ENCODE measurements around the gene VAV1. TPM values are rescaled to one million over a fixed set of nuclear protein-coding genes. Genes with fewer than 3 reads are reported as not detected.

VAV1 gene, protein sequence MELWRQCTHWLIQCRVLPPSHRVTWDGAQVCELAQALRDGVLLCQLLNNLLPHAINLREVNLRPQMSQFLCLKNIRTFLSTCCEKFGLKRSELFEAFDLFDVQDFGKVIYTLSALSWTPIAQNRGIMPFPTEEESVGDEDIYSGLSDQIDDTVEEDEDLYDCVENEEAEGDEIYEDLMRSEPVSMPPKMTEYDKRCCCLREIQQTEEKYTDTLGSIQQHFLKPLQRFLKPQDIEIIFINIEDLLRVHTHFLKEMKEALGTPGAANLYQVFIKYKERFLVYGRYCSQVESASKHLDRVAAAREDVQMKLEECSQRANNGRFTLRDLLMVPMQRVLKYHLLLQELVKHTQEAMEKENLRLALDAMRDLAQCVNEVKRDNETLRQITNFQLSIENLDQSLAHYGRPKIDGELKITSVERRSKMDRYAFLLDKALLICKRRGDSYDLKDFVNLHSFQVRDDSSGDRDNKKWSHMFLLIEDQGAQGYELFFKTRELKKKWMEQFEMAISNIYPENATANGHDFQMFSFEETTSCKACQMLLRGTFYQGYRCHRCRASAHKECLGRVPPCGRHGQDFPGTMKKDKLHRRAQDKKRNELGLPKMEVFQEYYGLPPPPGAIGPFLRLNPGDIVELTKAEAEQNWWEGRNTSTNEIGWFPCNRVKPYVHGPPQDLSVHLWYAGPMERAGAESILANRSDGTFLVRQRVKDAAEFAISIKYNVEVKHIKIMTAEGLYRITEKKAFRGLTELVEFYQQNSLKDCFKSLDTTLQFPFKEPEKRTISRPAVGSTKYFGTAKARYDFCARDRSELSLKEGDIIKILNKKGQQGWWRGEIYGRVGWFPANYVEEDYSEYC
- total RNA-seq = 100 to 1,000 TPM; 111 to 114 TPM

DNA sequence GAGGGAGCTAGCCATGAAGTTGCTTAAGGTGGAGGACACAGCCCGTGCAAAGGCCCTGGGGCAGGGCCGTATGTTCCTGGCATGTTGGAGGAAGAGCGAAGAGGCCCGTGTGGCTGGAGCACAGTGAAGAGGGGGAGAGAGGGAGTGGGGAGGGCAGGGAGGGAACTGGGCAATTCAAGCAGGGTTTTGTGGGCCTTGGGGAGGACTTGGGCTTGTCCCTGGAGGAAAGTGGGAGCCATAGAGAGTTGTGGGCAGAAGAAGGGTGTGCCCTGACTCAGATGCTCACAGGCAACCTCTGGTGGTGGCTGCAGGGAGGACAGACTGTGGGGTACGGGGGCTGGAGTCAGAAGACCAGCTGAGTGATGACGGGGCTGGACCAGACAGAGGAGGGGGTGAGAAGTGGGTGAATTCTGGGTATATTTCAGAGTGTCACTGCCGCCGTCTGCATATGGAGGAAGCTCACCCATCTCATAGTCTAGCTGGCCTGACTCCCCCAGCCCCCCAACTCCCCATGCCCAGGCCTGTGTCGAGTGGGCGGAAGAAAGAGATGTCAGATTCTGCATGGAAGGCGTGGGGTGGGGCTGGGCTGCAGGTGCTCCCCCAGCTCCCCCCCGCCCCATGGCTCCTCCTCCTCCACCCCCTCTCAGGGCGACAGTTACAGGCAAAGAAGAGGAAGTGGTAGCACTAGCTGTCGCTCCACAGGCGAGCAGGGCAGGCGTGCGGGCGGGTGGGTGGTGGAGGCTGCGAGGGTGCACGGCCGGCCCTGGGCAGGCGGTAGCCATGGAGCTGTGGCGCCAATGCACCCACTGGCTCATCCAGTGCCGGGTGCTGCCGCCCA is at the start of gene VAV1:
TSS of gene VAV1 (plus strand) at position 681 of the 838 bp plus-strand sequence. CDS start at position 781, 100 bp downstream.
- Mint-ChIP-seq H3K27ac (peak within 1 kb of the TSS; percentile 87), H3K4me1 (ENCODE audit: low read depth) (peaks cover 59% of the 10 kb centered on the region), H3K36me3 (ENCODE audit: insufficient read depth in 2 of 2) (peaks cover 22 to 28% of the 10 kb centered on the region in 2 donors), H3K4me3 (peak within 1 kb of the TSS; percentile 93 to 97), H3K9me3 (peaks cover 2 to 15% of the 10 kb centered on the region in 2 donors), H3K27me3 (ENCODE audit: low read depth) (no peaks in the 10 kb centered on the region)
- DNase-seq = peak; percentile 84 to 85
- peak; percentile 66 to 67 for ATAC-seq (replicated peaks in 1 of 2)

DNA sequence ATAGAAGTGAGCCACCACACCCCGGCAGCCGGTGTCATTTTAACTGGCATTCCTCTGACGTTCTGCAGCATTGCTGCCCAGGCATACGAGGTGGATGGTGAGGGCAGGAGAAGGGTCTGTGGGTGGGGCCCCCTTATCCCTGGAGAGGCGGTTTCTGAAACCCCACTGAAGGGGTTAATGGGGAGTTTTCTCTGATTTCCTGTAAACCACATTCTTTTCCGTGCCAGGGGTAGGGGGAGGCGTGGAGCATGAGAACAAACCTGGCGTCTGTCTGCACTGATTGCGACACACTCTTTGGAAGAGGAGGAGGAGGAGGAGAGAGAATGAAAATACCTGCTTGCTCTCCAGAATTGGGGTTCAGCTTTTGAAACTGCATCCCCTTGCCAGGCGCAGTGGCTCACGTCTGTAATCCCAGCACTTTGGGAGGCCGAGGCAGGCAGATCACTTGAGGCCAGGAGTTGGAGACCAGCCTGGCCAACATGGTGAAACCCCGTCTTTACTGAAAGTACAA is 49.3 kb upstream of the VAV1 start:
- no peak overlapping the region for H3K4me3 Mint-ChIP-seq
- DNase-seq = no peak

DNA sequence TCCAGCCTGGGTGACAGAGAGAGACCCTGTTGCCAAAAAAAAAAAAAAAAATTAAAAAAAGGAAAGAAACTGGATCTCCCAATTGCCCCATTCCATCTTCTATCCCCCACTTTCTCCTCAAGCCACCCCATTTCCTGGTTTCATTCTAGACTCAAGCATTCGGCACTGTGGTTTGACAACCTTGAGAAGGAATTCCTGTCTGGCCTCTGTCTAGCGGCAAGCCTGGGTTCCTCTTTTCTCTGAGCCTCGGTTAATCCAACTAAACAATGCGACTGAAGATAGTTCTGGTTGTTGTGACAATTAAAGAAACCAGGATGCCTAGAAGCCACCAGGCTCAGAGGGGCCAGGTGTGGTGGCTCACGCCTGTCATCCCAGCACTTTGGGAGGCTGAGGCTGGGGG is 48.8 kb upstream of the VAV1 start:
- H3K27me3 Mint-ChIP-seq (ENCODE audit: low read depth) = no peaks in the 10 kb centered on the region
- no peaks in the 10 kb centered on the region for H3K9me3 Mint-ChIP-seq
- H3K4me1 Mint-ChIP-seq (ENCODE audit: low read depth) = peaks cover 17% of the 10 kb centered on the region
- ATAC-seq (replicated peaks in 1 of 2) (no peak), DNase-seq (no peak)
- H3K27ac Mint-ChIP-seq = no peak overlapping the region
- H3K36me3 Mint-ChIP-seq (ENCODE audit: insufficient read depth in 2 of 2) = no peaks in the 10 kb centered on the region
- H3K4me3 Mint-ChIP-seq = no peak overlapping the region

More for the DNA sequence above, 49.3 kb upstream of the VAV1 start:
- Mint-ChIP-seq H3K27me3 (ENCODE audit: low read depth) (no peaks in the 10 kb centered on the region), H3K9me3 (no peaks in the 10 kb centered on the region), H3K27ac (no peak overlapping the region), H3K4me1 (ENCODE audit: low read depth) (peaks cover 17% of the 10 kb centered on the region), H3K36me3 (ENCODE audit: insufficient read depth in 2 of 2) (no peaks in the 10 kb centered on the region)
- no peak for ATAC-seq (replicated peaks in 1 of 2)

DNA sequence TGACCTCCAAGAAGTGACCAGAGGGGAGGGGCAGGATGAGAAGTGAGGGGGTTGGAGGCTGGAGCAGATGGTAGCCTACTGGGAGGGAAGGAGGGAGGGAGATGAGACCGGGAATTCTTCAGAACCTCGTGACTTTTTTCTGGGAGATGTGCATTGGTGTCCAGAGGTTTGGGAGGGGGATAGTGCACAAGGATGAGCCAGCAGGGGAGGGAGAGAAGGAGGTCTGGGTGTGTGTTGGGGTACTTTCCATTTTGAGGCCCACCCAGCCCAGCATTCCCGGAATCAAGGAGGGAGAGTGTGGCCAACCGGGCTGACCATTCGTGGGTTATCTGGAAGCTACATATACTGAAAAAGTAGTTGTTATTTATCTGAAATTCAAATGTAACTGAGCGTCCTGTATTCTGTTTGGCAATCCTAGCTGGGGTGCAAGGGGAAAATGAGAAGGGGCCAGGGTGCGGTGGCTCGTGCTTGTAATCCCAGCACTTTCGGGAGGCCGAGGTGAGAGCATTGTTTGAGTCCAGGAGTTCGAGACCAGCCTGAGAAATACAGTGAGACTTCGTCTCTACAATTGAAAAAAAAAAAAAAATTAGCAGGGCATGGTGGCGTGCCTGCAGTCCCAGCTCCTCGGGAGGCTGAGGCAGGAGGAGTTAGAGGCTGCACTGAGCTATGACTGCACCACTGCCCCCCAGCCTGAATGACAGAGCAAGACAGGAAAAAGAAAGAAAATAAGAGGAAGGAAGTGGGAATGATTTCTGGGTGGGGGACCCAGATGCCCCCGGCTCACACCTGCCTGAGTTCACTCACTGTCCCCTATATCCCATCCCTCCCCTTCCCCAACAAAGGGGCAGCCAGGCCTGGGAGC is 47.6 kb upstream of the VAV1 start:
- Mint-ChIP-seq H3K9me3 (no peaks in the 10 kb centered on the region), H3K36me3 (ENCODE audit: insufficient read depth in 2 of 2) (peaks cover 0 to 4% of the 10 kb centered on the region in 2 donors), H3K4me1 (ENCODE audit: low read depth) (peaks cover 17% of the 10 kb centered on the region), H3K4me3 (no peak overlapping the region), H3K27ac (no peak overlapping the region), H3K27me3 (ENCODE audit: low read depth) (no peaks in the 10 kb centered on the region)
- no peak for ATAC-seq (replicated peaks in 1 of 2)
- DNase-seq = no peak

DNA sequence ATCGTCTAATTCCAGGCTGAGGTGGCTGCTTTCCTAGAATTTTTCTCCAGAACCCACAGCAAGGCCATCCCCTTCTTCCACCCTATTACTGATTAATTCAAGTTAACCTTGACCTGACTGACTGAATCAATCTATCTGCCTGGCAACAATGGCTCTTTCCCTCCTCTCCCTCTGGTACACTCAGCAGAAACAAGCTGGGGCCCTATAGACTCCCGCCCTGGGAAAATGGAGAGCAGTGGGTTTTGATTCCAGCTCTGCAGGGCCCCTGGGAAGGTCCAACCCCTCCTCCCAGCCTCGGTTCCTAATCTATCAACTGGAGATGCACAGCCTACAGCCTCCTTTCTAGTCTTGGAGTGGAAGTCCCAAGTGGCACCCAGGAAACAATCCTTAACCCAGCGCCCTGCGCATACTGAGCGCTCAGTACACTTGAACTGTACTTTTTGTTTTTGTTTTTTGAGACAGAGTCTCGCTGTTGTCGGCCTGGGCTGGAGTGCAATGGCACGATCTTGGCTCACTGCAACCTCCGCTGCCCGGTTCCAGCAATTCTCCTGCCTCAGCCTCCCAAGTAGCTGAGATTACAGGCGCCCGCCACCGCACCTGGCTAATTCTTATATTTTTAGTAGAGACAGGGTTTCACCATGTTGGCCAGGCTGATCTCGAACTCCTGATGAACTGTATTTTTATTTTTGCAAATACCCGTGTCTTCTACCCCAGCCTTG is 46.8 kb upstream of the VAV1 start:
- Mint-ChIP-seq H3K36me3 (ENCODE audit: insufficient read depth in 2 of 2) (peaks cover 0 to 4% of the 10 kb centered on the region in 2 donors), H3K9me3 (no peaks in the 10 kb centered on the region), H3K4me1 (ENCODE audit: low read depth) (peaks cover 16% of the 10 kb centered on the region)

DNA sequence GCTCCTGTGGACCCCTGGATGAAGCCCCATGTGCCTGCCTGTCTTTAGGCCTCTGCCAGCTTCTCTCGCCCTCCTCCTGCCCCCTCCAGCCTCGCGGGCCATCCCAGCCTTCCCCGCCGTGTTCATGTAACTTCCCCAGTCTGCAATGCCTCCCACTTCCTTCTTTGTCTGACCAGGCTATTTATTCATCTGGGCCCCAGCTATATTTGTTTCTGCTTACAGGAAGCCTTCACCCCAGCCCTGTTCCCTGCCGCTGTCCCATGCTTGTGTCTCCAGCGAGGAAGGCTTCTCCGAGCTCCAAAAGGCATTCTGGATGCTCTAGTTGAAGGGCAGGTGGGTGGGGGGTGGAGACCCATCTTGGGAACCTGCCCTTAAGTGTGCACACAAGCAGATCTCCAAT is 44.2 kb upstream of the VAV1 start:
- ATAC-seq (replicated peaks in 1 of 2) = no peak

More for the DNA sequence above, 46.8 kb upstream of the VAV1 start:
- H3K4me3 Mint-ChIP-seq = no peak overlapping the region
- no peaks in the 10 kb centered on the region for H3K27me3 Mint-ChIP-seq (ENCODE audit: low read depth)
- H3K27ac Mint-ChIP-seq = no peak overlapping the region
- no peak for DNase-seq
- ATAC-seq (replicated peaks in 1 of 2) = no peak

DNA sequence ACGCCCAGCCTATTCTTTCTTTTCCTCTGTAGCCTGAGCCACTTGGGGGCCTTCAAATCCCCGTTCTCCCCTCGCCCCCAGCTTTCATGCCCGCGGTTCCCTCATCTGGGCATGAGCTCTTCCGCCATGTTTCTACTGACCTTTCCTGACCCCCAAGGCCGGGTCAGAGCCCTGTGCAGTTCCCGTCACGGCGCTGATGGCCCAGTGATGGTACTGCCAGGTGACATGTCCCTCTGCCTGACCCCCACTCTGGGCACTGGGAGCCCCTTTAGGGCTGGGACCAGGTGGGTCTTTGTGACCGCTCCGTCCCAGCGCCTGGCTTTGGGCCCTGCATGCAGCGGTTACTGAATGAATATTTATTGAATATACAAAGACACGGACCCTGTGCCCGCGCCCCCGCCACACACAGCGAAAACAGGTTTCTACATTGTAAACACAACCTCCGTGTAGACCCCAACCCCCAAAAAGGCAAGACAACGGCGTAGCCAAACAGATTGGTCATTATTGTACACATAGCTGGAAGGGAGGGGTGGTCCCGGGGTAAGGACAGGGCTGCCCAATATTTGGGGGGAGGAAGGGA is 42.8 kb upstream of the VAV1 start:
- H3K4me1 Mint-ChIP-seq (ENCODE audit: low read depth) = no peaks in the 10 kb centered on the region
- no peak overlapping the region for H3K4me3 Mint-ChIP-seq
- H3K27me3 Mint-ChIP-seq (ENCODE audit: low read depth) = no peaks in the 10 kb centered on the region
- DNase-seq (no peak), ATAC-seq (replicated peaks in 1 of 2) (no peak)
- H3K9me3 Mint-ChIP-seq = no peaks in the 10 kb centered on the region
- H3K27ac Mint-ChIP-seq = no peak overlapping the region
- H3K36me3 Mint-ChIP-seq (ENCODE audit: insufficient read depth in 2 of 2) = peaks cover 5 to 13% of the 10 kb centered on the region in 2 donors

More for the DNA sequence above, 44.2 kb upstream of the VAV1 start:
- peaks cover 4 to 10% of the 10 kb centered on the region in 2 donors for H3K36me3 Mint-ChIP-seq (ENCODE audit: insufficient read depth in 2 of 2)
- no peak for DNase-seq
- no peak overlapping the region for H3K27ac Mint-ChIP-seq
- H3K4me1 Mint-ChIP-seq (ENCODE audit: low read depth) = no peaks in the 10 kb centered on the region
- H3K27me3 Mint-ChIP-seq (ENCODE audit: low read depth) = no peaks in the 10 kb centered on the region
- H3K4me3 Mint-ChIP-seq = no peak overlapping the region
- H3K9me3 Mint-ChIP-seq = no peaks in the 10 kb centered on the region

DNA sequence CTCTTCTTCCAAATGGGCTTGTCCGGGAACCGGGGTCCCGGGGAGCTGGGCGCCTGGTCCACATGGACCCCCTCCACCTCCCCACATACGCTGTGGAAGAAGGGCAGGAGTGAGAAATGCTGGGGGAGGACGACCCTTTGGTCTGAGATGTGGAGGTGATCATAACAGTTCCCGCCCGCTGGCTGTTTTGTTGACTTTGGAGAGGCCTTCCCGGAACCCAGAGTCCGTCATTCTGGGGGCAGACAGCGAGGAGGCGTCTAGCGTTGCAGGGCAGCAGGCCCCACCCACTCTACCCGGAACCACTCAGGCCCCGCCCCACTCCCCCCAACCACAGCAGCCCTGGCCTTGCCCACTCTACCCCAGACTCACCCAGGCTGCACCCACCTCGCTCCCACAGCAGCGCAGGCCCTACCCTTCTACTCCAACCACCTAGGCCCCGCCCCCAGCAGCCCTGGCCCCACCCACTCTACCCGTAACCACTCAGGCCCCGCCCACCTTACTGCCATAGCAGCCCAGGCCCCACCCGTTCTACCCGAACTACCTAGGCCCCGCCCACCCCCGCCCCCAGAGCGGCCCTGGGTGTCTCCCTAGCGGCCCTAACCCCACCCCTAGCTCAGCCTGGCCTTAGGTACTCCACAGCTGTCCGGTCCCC is 42.2 kb upstream of the VAV1 start:
- Mint-ChIP-seq H3K27me3 (ENCODE audit: low read depth) (no peaks in the 10 kb centered on the region), H3K36me3 (ENCODE audit: insufficient read depth in 2 of 2) (peaks cover 5 to 13% of the 10 kb centered on the region in 2 donors), H3K4me3 (no peak overlapping the region), H3K27ac (no peak overlapping the region), H3K4me1 (ENCODE audit: low read depth) (peaks cover 5% of the 10 kb centered on the region), H3K9me3 (no peaks in the 10 kb centered on the region)
- ATAC-seq (replicated peaks in 1 of 2) (peak; percentile 39 to 43), DNase-seq (peak; percentile 51 to 55)

DNA sequence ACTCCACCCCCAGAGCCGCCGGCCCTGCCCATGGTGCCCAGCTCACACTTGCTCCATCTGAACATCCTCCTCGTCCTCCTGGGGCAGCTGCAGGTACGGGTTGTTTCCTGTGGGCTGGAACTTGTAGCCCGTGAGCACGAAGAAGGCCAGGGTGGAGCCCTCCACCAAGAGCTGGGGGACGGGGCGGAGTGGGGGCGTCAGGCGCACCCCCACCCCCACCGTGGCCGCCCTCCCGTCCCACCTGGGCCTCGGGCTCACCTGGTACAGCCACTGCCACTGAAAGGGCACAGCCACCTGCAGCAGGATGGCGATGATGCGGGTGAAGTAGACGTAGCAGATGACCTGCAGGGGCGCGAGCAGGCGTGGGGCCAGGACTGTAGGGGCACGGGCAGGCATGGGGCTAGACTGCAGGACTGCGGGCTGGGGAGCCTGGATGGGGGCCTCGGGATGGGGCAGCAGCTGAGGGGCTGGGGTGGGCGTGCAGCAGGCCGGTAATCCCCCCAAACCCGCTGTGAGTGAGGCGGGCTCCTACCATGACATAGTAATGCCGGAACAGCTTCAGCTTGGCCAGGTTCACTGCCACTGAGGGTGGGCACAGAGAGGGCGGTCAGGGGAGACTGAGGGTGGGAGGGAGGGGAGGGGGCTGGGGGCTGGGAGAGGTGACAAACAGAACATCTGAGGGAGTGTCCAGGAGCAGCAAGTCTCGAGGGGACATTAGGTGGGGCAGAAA is 41.4 kb upstream of the VAV1 start:
- ATAC-seq (replicated peaks in 1 of 2) (no peak), DNase-seq (no peak)
- Mint-ChIP-seq H3K27ac (no peak overlapping the region), H3K4me3 (no peak overlapping the region), H3K4me1 (ENCODE audit: low read depth) (peaks cover 13% of the 10 kb centered on the region), H3K36me3 (ENCODE audit: insufficient read depth in 2 of 2) (peaks cover 5 to 14% of the 10 kb centered on the region in 2 donors), H3K27me3 (ENCODE audit: low read depth) (no peaks in the 10 kb centered on the region), H3K9me3 (no peaks in the 10 kb centered on the region)

DNA sequence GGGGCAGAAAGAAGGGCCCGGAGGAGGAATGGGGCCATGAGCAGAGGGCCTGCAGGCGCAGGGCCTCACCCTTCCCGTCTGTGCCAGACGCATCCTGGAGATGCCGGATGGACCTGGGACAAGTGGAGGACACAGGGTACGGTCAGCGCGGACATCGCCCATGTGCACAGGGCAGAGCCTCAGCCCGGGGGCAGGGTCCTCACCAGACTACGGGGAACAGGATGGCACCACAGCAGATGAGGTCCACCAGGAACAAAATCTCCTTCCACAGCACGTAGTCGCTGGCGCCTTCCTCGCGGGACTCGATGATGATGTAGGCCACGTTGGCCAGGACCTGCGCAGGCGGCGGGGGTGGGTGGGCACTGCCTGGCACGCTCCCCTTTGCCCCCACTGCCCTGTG is 40.7 kb upstream of the VAV1 start:
- Mint-ChIP-seq H3K27ac (no peak overlapping the region), H3K9me3 (no peaks in the 10 kb centered on the region), H3K4me1 (ENCODE audit: low read depth) (peaks cover 17% of the 10 kb centered on the region), H3K27me3 (ENCODE audit: low read depth) (no peaks in the 10 kb centered on the region), H3K4me3 (no peak overlapping the region), H3K36me3 (ENCODE audit: insufficient read depth in 2 of 2) (peaks cover 5 to 19% of the 10 kb centered on the region in 2 donors)
- ATAC-seq (replicated peaks in 1 of 2) (no peak), DNase-seq (no peak)

All from activated T-cell treated with anti-CD3 and anti-CD28 coated beads, Interleukin-2, amount 50 U/mL, for 72 hours (primary cell).